ENCODE data around the gene KCNH4.

KCNH4 gene

GRCh38 chr17:42135664-42136653, 45.0 kb downstream of the KCNH4 start:
- no peak for DNase-seq

GRCh38 chr17:42135151-42135550, 45.8 kb downstream of the KCNH4 start:
- no peak for DNase-seq

GRCh38 chr17:42133461-42134041, 47.4 kb downstream of the KCNH4 start:
- peak in 1 of 2 donors; percentile 49 for DNase-seq

- no peak for DNase-seq
These were observed 48.0 kb downstream of the KCNH4 start for GRCh38 chr17:42132941-42133340.

- no peak for DNase-seq
These were observed 48.9 kb downstream of the KCNH4 start for GRCh38 chr17:42131981-42132432.

- DNase-seq: no peak
These were observed 49.7 kb downstream of the KCNH4 start for GRCh38 chr17:42131232-42131631.

- no peak for DNase-seq
These were observed 50.5 kb downstream of the KCNH4 start for GRCh38 chr17:42130310-42130936.

- no peak for DNase-seq
These were observed 51.7 kb downstream of the KCNH4 start for GRCh38 chr17:42129109-42129837.

- no peak for DNase-seq
These were observed 53.5 kb downstream of the KCNH4 start for GRCh38 chr17:42127414-42127813.

- DNase-seq: no peak
These were observed 54.1 kb downstream of the KCNH4 start for GRCh38 chr17:42126836-42127235.

GRCh38 chr17:42125565-42125964, 55.4 kb downstream of the KCNH4 start:
- DNase-seq: no peak

- DNase-seq: no peak
These were observed 56.7 kb downstream of the KCNH4 start for GRCh38 chr17:42124256-42124655.

- DNase-seq: no peak
These were observed 58.3 kb downstream of the KCNH4 start, which contains the start of gene HSPB9 for GRCh38 chr17:42122371-42123303. HSPB9 (plus strand) TSS chr17:42122804; CDS start chr17:42122851, 47 bp downstream.

GRCh38 chr17:42120770-42121769, 59.9 kb downstream of the KCNH4 start, which contains the start of gene KAT2A:
KAT2A (minus strand) TSS chr17:42121367; CDS start chr17:42121304, 63 bp downstream.
- DNase-seq: peak; percentile 72 to 78

GRCh38 chr17:42120161-42120769, 60.7 kb downstream of the KCNH4 start:
- DNase-seq: no peak

GRCh38 chr17:42119301-42119700, 61.6 kb downstream of the KCNH4 start:
- DNase-seq: no peak

- DNase-seq: peak; percentile 41 to 54
These were observed 62.4 kb downstream of the KCNH4 start for GRCh38 chr17:42118545-42118944.

GRCh38 chr17:42118126-42118510, 62.8 kb downstream of the KCNH4 start:
- no peak for DNase-seq

- no peak for DNase-seq
These were observed 63.4 kb downstream of the KCNH4 start for GRCh38 chr17:42117397-42118125.

All from activated CD4-positive, alpha-beta T cell treated with anti-CD3 and anti-CD28 coated beads for 4 hours (primary cell).